Thoracic aorta (tissue), 2 donors: Measurements from ENCODE around the gene BICD2. TPM values are rescaled to one million over a fixed set of nuclear protein-coding genes. Genes with fewer than 3 reads are reported as not detected.

Experiments
- ATAC-seq: fragments of 150-250 bp; one replicate; pipeline ENCODE4 v1.8.0; 2017; ENCODE audit warnings: low read depth; ENCODE audit not compliant: insufficient number of reproducible peaks, low FRiP score
- DNase-seq: peaks from one replicate; pipeline ENCODE4 v3.0.0-alpha.2; 2020; ENCODE audit warnings: low spot score
- H3K27ac ChIP-seq, 2 donors: fragments of 200-600 bp; sonication (generic); 1 replicate in 1 of 2; 2 replicates in 1 of 2; pipeline ENCODE4 v1.5.1; 2016; ENCODE audit warnings: mild to moderate bottlenecking in 2 of 2, moderate library complexity in 2 of 2
- H3K27me3 ChIP-seq: fragments of 200-600 bp; sonication (generic); replicated peaks from 2 replicates; pipeline ENCODE4 v1.6.0; 2016; ENCODE audit warnings: mild to moderate bottlenecking; ENCODE audit not compliant: insufficient read depth
- H3K36me3 ChIP-seq: fragments of 200-600 bp; sonication (generic); one replicate; pipeline ENCODE4 v1.5.1; 2016
- H3K4me1 ChIP-seq, 2 donors: fragments of 200-600 bp; sonication (generic); 1 replicate in 1 of 2; 2 replicates in 1 of 2; pipeline versions ENCODE4 v1.5.1 to v1.6.0; 2016; ENCODE audit warnings: low read depth in 2 of 2, mild to moderate bottlenecking in 1 of 2; ENCODE audit not compliant: control insufficient read depth in 1 of 2
- H3K4me3 ChIP-seq: fragments of 200-600 bp; sonication (generic); 2 replicates; pipeline ENCODE4 v1.5.1; 2016; ENCODE audit warnings: mild to moderate bottlenecking
- H3K9me3 ChIP-seq: fragments of 200-600 bp; sonication (generic); 2 replicates; pipeline ENCODE4 v1.5.1; 2016
- total RNA-seq, 2 donors: library from RNA; depleted of rRNA; stranded (reverse); fragments of >200 nt; gene quantifications; one replicate each; pipeline versions ENCODE4 v1.1.0 to v1.2.3, GENCODE V29; 2016
- TF ChIP-seq, protein P1 (sequence below): fragments of 200-600 bp; sonication (generic); IDR thresholded peaks from one replicate; pipeline ENCODE4 v1.5.1; 2019; ENCODE audit warnings: antibody characterized with exemption

The BICD2 gene
- total RNA-seq, 2 donors from 2014 or later, result 52.1 to 57.7 TPM

DNA sequence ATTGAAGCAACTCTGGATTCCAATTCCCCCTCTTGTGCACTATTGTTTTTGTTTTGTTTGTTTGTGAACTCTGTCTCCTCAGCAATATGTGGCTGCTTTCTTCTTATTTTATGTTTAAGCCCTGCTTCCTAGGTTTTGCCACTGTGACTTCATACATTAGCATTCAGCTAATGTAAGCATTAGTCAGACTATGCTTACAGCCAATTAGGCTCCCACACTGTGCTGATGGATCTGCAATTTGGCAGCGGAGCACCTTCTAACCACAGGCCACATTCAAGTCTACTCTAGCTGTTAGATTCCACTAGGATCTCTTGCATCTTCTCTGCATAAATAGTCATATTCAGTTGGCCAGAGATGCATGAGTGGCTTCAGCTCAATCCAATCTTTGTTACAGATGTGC, 9.6 kb upstream of the BICD2 start:
- Histone ChIP-seq H3K36me3 (no peaks in the 10 kb centered on the region), H3K27ac (no peak overlapping the region), H3K4me3 (no peak overlapping the region), H3K9me3 (no peaks in the 10 kb centered on the region), H3K27me3 (no peaks in the 10 kb centered on the region), H3K4me1 (no peaks in the 10 kb centered on the region)
- TF ChIP-seq, protein P1, sequence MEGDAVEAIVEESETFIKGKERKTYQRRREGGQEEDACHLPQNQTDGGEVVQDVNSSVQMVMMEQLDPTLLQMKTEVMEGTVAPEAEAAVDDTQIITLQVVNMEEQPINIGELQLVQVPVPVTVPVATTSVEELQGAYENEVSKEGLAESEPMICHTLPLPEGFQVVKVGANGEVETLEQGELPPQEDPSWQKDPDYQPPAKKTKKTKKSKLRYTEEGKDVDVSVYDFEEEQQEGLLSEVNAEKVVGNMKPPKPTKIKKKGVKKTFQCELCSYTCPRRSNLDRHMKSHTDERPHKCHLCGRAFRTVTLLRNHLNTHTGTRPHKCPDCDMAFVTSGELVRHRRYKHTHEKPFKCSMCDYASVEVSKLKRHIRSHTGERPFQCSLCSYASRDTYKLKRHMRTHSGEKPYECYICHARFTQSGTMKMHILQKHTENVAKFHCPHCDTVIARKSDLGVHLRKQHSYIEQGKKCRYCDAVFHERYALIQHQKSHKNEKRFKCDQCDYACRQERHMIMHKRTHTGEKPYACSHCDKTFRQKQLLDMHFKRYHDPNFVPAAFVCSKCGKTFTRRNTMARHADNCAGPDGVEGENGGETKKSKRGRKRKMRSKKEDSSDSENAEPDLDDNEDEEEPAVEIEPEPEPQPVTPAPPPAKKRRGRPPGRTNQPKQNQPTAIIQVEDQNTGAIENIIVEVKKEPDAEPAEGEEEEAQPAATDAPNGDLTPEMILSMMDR, result no peak
- ATAC-seq, result no peak
- DNase-seq, result no peak

DNA sequence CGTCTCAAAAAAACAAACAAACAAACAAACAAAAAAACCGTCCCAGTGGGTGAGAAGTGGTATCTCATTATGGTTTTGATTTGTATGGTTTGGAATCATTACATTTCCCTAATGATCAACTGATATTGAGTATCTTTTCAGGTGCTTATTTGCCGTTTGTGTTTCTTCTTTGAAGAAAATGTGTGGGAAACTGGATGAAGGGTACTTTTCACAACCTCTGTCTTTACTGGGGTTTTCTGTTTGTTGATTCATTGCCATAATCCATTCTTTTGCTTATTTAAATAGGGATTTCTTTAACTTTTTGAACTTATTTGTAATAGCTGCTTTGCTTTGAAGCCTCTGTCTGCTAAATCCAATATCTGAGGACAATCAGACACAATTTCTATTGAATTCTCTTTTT, 9.2 kb upstream of the BICD2 start:
- Histone ChIP-seq H3K4me3 (no peak overlapping the region), H3K36me3 (no peaks in the 10 kb centered on the region), H3K4me1 (no peaks in the 10 kb centered on the region), H3K27ac (no peak overlapping the region), H3K9me3 (no peaks in the 10 kb centered on the region), H3K27me3 (no peaks in the 10 kb centered on the region)
- TF ChIP-seq, protein P1, result no peak
- no peak for ATAC-seq
- DNase-seq, result no peak

DNA sequence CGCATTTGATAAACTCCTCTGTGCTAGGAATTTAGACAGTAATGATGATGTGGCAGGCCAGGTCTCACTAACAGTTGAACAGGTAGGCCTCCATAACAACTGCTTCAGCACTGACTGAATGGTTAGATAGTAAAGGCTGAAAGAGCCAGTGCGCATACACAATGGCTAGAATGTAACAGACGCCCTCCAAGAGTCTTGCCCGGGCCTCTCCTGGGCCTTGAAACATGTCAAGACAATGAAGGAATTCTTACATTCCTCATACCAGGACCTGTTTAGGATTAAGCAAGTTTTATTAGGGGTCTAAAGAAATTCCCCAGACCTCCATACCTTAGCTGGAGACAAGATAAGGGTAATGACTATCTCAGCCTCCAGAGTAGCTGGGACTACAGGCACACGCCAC, 6.7 kb upstream of the BICD2 start:
- Histone ChIP-seq H3K27me3 (no peaks in the 10 kb centered on the region), H3K9me3 (no peaks in the 10 kb centered on the region), H3K4me3 (no peak overlapping the region), H3K36me3 (no peaks in the 10 kb centered on the region), H3K27ac (no peak overlapping the region), H3K4me1 (no peaks in the 10 kb centered on the region)
- ATAC-seq, result no peak
- TF ChIP-seq, protein P1, result no peak
- DNase-seq, result no peak

DNA sequence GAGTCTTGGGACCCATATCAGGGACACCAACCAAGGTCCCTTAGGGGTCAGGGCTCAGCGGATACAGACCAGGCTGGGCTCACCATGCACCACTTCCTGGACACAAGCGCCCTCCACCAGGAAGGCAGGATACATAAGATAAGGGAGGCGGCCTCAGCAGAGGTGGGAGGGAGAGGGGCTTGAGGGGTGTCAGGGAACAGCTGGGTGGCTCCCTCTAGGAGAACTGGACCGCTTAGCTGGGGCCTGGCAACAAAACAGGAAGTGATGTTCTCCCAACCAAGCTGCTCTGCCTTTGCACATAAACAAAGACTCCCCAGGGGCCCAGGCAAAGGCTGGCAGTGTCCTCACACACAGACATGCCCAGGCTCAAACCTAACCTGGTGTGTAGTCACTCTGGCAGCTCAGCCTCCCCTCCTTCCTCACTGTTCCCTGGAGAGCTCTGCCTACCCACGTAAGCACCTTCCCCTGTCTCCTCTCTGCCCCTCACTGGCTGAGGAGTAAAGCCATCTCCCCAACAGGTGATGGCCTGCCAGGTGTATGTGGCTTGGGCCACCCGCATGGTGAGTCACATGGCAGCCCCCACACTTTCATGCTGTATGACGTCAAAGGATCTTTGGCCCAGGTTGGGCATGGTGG, 5.8 kb upstream of the BICD2 start:
- Histone ChIP-seq H3K4me1 (peaks cover 6 to 8% of the 10 kb centered on the region in 2 donors), H3K27me3 (no peaks in the 10 kb centered on the region), H3K4me3 (no peak overlapping the region), H3K27ac (no peak overlapping the region), H3K9me3 (no peaks in the 10 kb centered on the region), H3K36me3 (no peaks in the 10 kb centered on the region)
- ATAC-seq, result no peak
- no peak for DNase-seq
- TF ChIP-seq, protein P1, result no peak

DNA sequence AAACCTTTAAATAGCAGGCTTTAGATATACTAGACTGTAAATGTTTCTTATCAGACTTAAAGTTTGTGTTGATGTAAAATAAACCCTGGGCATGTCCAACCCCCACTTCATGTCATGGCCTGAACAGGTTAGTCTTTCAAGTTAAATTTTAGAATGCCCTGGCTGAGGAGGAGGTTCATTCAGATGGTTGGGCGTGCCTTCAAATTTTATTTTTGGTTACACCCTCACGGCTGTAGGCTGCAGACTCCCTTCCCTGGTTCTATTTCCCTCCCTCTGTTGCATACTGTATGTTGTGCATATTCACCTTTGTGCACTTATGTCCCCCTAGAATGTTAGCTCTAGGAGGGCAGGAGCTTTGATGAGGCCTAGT, 5.3 kb upstream of the BICD2 start:
- DNase-seq (no peak), ATAC-seq (no peak)
- H3K4me1 ChIP-seq, result peaks cover 6 to 8% of the 10 kb centered on the region in 2 donors
- TF ChIP-seq, protein P1, result no peak
- H3K27ac ChIP-seq, result no peak overlapping the region
- H3K4me3 ChIP-seq, result no peak overlapping the region
- H3K27me3 ChIP-seq, result no peaks in the 10 kb centered on the region
- H3K9me3 ChIP-seq, result no peaks in the 10 kb centered on the region
- H3K36me3 ChIP-seq, result no peaks in the 10 kb centered on the region
